SK-N-SH (cell line): Measurements from ENCODE around the gene LRRC38. TPM values are rescaled to one million over a fixed set of nuclear protein-coding genes. Genes with fewer than 3 reads are reported as not detected.

Source experiments
- CTCF ChIA-PET: fragments of 300-600, 350-600 bp; formaldehyde crosslinking; extraction: SDS; loops from one replicate; lab custom pipeline; 2021; lab: Yijun Ruan, JAX
- POLR2A ChIA-PET: fragments of 350-600 bp; sonication (Branson Sonifier 250); formaldehyde crosslinking; extraction: SDS; loops from one replicate; lab custom pipeline; 2020; ENCODE audit warnings: antibody characterized with exemption, inconsistent platforms; lab: Yijun Ruan, JAX
- DNase-seq: peaks from one replicate; pipeline ENCODE4 v3.0.0; 2012
- H2AFZ ChIP-seq: fragments of 200-600 bp; sonication (generic); 2 replicates; pipeline ENCODE4 v1.8.1; 2016; ENCODE audit warnings: antibody characterized with exemption, mild to moderate bottlenecking, low read depth
- H3F3A ChIP-seq: fragments of 200-600 bp; sonication (generic); replicated peaks from 2 replicates; pipeline ENCODE3; 2016; ENCODE audit warnings: antibody characterized with exemption, mild to moderate bottlenecking; ENCODE audit not compliant: insufficient read depth
- H3K27ac ChIP-seq, 2 experiments: fragments of 200-500 bp in 1 of 2; fragments of 200-600 bp in 1 of 2; sonication (Bioruptor generic) in 1 of 2; sonication (generic), shearing (Covaris generic) in 1 of 2; 2 replicates each; pipeline versions ENCODE4 v1.5.1 to v1.6.1; 2014 to 2016; ENCODE audit warnings: low read depth in 2 of 2, inconsistent platforms in 1 of 2, low read length in 1 of 2, mild to moderate bottlenecking in 1 of 2, mixed read lengths in 1 of 2
- H3K27me3 ChIP-seq: fragments of 200-600 bp; sonication (generic), shearing (Covaris generic); 2 replicates; pipeline ENCODE4 v1.6.1; 2016; ENCODE audit warnings: mixed run types; ENCODE audit not compliant: insufficient read depth
- H3K36me3 ChIP-seq, 2 experiments: fragments of 200-500 bp in 1 of 2; fragments of 200-600 bp in 1 of 2; sonication (Bioruptor generic) in 1 of 2; sonication (generic) in 1 of 2; replicated peaks in 1 of 2; 2 replicates each; pipeline versions ENCODE3 to v1.5.1; 2014 to 2016; ENCODE audit warnings: low read length in 1 of 2, mild to moderate bottlenecking in 1 of 2; ENCODE audit not compliant: insufficient read depth in 2 of 2, control insufficient read depth in 1 of 2
- H3K4me1 ChIP-seq, 2 experiments: fragments of 200-500 bp in 1 of 2; fragments of 200-600 bp in 1 of 2; sonication (Bioruptor generic) in 1 of 2; sonication (generic), shearing (Covaris generic) in 1 of 2; 2 replicates each; pipeline versions ENCODE4 v1.5.1 to v1.6.1; 2014 to 2016; ENCODE audit warnings: low read depth in 1 of 2, low read length in 1 of 2, mixed run types in 1 of 2; ENCODE audit not compliant: insufficient read depth in 2 of 2, control insufficient read depth in 1 of 2
- H3K4me2 ChIP-seq: fragments of 200-600 bp; sonication (generic), shearing (Covaris generic); 2 replicates; pipeline ENCODE4 v1.6.1; 2017; ENCODE audit warnings: mixed run types
- H3K4me3 ChIP-seq, 2 experiments: fragments of 200-500 bp in 1 of 2; fragments of 200-600 bp in 1 of 2; sonication (Bioruptor generic) in 1 of 2; sonication (generic), shearing (Covaris generic) in 1 of 2; 2 replicates each; pipeline versions ENCODE4 v1.5.1 to v1.8.1; 2014 to 2016; ENCODE audit warnings: low read depth in 2 of 2, inconsistent platforms in 1 of 2, low read length in 1 of 2, mild to moderate bottlenecking in 1 of 2, mixed read lengths in 1 of 2, moderate library complexity in 1 of 2
- H3K79me2 ChIP-seq: fragments of 200-600 bp; sonication (generic); 2 replicates; pipeline ENCODE4 v1.8.1; 2017; ENCODE audit warnings: mild to moderate bottlenecking; ENCODE audit not compliant: insufficient read depth
- H3K9ac ChIP-seq: fragments of 200-600 bp; sonication (generic); 2 replicates; pipeline ENCODE4 v1.6.1; 2017; ENCODE audit warnings: mixed run types
- H3K9me2 ChIP-seq: fragments of 200-600 bp; sonication (generic); 2 replicates; pipeline ENCODE4 v1.6.1; 2017; ENCODE audit warnings: mixed run types
- H3K9me3 ChIP-seq: fragments of 200-600 bp; sonication (generic); 2 replicates; pipeline ENCODE4 v1.6.1; 2017; ENCODE audit warnings: mixed run types, mild to moderate bottlenecking, moderate library complexity
- H4K20me1 ChIP-seq: fragments of 200-600 bp; sonication (generic); 2 replicates; pipeline ENCODE4 v1.6.1; 2017; ENCODE audit warnings: mild to moderate bottlenecking, mixed run types; ENCODE audit not compliant: insufficient read depth
- ELF1 ChIP-seq: IDR thresholded peaks from 2 replicates; pipeline ENCODE4 v1.4.0; 2012
- FOXJ3 ChIP-seq: sonication (generic); formaldehyde crosslinking; IDR thresholded peaks from 2 replicates; pipeline ENCODE4 v1.5.1; 2020; ENCODE audit warnings: mild to moderate bottlenecking, missing genetic modification reagents
- GATA2 ChIP-seq: sonication (generic); formaldehyde crosslinking; IDR thresholded peaks from 2 replicates; pipeline ENCODE4 v1.5.0; 2020; ENCODE audit warnings: mild to moderate bottlenecking, missing genetic modification reagents
- MXI1 ChIP-seq: IDR thresholded peaks from 2 replicates; pipeline ENCODE4 v1.6.1; 2012; ENCODE audit warnings: mild to moderate bottlenecking, low read depth, low read length, improper control_type of control experiment
- POLR2AphosphoS5 ChIP-seq: IDR thresholded peaks from 2 replicates; pipeline ENCODE4 v1.6.1; 2012; ENCODE audit warnings: low read depth, low read length
- RCOR1 ChIP-seq: fragments of 150-350 bp; IDR thresholded peaks from 2 replicates; pipeline ENCODE4 v1.6.1; 2017; ENCODE audit warnings: antibody characterized with exemption, low read length
- RXRA ChIP-seq: IDR thresholded peaks from 2 replicates; pipeline ENCODE4 v1.4.0; 2012; ENCODE audit warnings: low read depth, mild to moderate bottlenecking, borderline replicate concordance
- TCF12 ChIP-seq: IDR thresholded peaks from 2 replicates; pipeline ENCODE4 v1.4.0; 2012
- TEAD4 ChIP-seq: IDR thresholded peaks from 2 replicates; pipeline ENCODE4 v1.4.0; 2012; ENCODE audit warnings: mild to moderate bottlenecking, borderline replicate concordance; ENCODE audit not compliant: insufficient read depth
- USF1 ChIP-seq: IDR thresholded peaks from 2 replicates; pipeline ENCODE4 v1.4.0; 2012; ENCODE audit warnings: low read depth, borderline replicate concordance
- YY1 ChIP-seq: IDR thresholded peaks from 2 replicates; pipeline ENCODE4 v1.4.0; 2012; ENCODE audit warnings: low read depth, mild to moderate bottlenecking
- WGBS: methylation state at CpG from one replicate; pipeline ENCODE4 v1.1.6; 2017; ENCODE audit warnings: low lambda C conversion rate; 5-methylcytosine and 5-hydroxymethylcytosine counted together
- polyA plus RNA-seq, 3 experiments: library from polyadenylated mRNA; depleted of rRNA; stranded (reverse); fragments of >200 nt; gene quantifications; 2 replicates each; pipeline ENCODE4 v1.2.3, GENCODE V29; 2012
- TF ChIP-seq, protein P1 (sequence below): fragments of 150-350 bp; IDR thresholded peaks from 2 replicates; pipeline ENCODE4 v1.6.1; 2017; ENCODE audit warnings: antibody characterized with exemption, low read length, low read depth, borderline replicate concordance

The LRRC38 gene
- polyA plus RNA-seq, 1 of the 3 experiments (the other 2 are of a cell fraction), result 0.02 TPM

- no peak for DNase-seq
- Histone ChIP-seq H3K4me3 (no peak overlapping the region), H3K27me3 (no peaks in the 10 kb centered on the region; the same call in 1 of the 2 replicates), H4K20me1 (no peaks in the 10 kb centered on the region), H3K9me2 (no peaks in the 10 kb centered on the region), H3F3A (no peaks in the 10 kb centered on the region), H3K4me2 (no peak overlapping the region), H2AFZ (no peak overlapping the region), H3K9ac (no peak overlapping the region), H3K36me3 (no peaks in the 10 kb centered on the region), H3K4me1 (no peaks in the 10 kb centered on the region), H3K9me3 (no peaks in the 10 kb centered on the region), H3K27ac (no peak overlapping the region), H3K79me2 (no peaks in the 10 kb centered on the region)
- CTCF ChIA-PET, result no interaction called here
- POLR2A ChIA-PET, result no interaction called here
- WGBS, result 0% methylated on average over 4 of the region's 7 CpGs
- no peak for TF ChIP-seq TCF12
- no peak for TF ChIP-seq GATA2 (CRISPR knock-in tag)
- TF ChIP-seq TEAD4, result no peak
- TF ChIP-seq USF1, result no peak
- no peak for TF ChIP-seq RXRA
- no peak for TF ChIP-seq MXI1
Observed at GRCh38 chr1:13462682-13463081, 51.1 kb downstream of the LRRC38 start.

DNA sequence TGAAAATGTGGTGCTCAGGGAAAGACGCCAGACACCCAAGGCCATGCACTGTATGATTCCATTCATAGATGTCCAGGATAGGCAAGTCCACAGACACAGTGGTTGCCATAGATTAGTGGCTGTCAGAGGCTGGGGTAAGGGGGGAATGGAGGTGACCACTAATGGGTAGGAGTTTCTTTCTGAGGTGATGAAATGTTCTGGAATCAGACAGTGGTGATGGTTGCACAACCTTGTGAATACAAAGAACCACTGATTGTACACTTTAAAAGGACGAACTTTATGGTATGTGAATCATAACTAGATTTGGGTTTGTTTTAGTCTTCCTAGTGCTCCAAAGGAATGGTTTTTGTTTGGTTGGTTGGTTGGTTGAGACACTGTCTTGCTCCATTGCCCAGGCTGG, 51.8 kb downstream of the LRRC38 start:
- Histone ChIP-seq H3K9ac (no peak overlapping the region), H3K27me3 (no peaks in the 10 kb centered on the region; the same call in 1 of the 2 replicates), H3K9me2 (no peaks in the 10 kb centered on the region), H4K20me1 (no peaks in the 10 kb centered on the region), H3F3A (no peaks in the 10 kb centered on the region), H3K9me3 (no peaks in the 10 kb centered on the region), H3K79me2 (no peaks in the 10 kb centered on the region), H3K27ac (no peak overlapping the region), H2AFZ (no peak overlapping the region), H3K4me3 (no peak overlapping the region), H3K4me1 (no peaks in the 10 kb centered on the region), H3K4me2 (no peak overlapping the region), H3K36me3 (no peaks in the 10 kb centered on the region)
- ChIA-PET POLR2A (no interaction called here), CTCF (no interaction called here)
- DNase-seq, result no peak
- TF ChIP-seq YY1, result no peak
- no peak for TF ChIP-seq RCOR1
- TF ChIP-seq FOXJ3 (CRISPR knock-in tag), result no peak
- TF ChIP-seq, protein P1, sequence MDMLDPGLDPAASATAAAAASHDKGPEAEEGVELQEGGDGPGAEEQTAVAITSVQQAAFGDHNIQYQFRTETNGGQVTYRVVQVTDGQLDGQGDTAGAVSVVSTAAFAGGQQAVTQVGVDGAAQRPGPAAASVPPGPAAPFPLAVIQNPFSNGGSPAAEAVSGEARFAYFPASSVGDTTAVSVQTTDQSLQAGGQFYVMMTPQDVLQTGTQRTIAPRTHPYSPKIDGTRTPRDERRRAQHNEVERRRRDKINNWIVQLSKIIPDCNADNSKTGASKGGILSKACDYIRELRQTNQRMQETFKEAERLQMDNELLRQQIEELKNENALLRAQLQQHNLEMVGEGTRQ, result no peak
- no peak for TF ChIP-seq POLR2AphosphoS5
- no peak for TF ChIP-seq ELF1
- WGBS, result 0% methylated on average over 2 of the region's 2 CpGs
